Measurements from ENCODE around the gene NEGR1. TPM values are rescaled to one million over a fixed set of nuclear protein-coding genes. Genes with fewer than 3 reads are reported as not detected.

NEGR1 gene
- total RNA-seq, 1 donor from 2014 or later, result 4.0 TPM

DNA sequence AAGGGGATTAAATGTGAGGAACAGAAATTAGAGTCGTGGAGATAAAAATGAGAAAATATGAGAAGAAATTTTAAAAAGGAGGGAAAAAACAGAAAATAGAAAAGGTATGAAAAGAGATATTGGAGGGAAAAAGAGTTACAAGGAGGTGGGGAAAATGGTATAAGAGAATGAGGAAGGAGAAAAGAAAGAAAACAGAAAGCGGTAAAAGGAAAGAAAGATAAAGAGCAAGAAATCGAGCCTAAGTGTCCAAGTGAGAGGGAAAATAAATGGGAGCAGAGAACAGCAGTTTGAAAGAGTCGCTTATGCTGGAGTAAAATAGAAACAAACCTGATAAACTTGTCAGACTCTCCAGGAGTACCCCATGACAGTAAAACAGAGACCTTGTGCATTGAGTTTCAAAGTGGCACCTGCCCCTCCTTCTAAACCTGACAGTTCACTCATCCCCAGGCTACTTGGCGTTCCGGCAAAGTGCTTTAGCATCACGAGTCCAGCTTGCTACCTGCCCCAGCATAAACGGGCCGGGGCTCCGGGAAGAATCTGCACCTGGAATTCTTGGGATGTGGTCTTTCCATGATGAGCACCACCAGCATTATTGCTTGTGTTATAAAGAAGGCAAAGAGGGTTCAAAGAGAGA lies 585 bp downstream of the NEGR1 start:
- DNase-seq (ENCODE audit: low read depth), result no peak
- no peaks in the 10 kb centered on the region for H3K36me3 ChIP-seq (ENCODE audit: control insufficient read depth, insufficient read depth, low read length)
- no peaks in the 10 kb centered on the region for H3K27me3 ChIP-seq (ENCODE audit: control insufficient read depth, insufficient read depth, low read length)
- peak overlapping the region; percentile 76 for H3K4me3 ChIP-seq (ENCODE audit: low read depth, low read length)
- TF ChIP-seq, protein P1, sequence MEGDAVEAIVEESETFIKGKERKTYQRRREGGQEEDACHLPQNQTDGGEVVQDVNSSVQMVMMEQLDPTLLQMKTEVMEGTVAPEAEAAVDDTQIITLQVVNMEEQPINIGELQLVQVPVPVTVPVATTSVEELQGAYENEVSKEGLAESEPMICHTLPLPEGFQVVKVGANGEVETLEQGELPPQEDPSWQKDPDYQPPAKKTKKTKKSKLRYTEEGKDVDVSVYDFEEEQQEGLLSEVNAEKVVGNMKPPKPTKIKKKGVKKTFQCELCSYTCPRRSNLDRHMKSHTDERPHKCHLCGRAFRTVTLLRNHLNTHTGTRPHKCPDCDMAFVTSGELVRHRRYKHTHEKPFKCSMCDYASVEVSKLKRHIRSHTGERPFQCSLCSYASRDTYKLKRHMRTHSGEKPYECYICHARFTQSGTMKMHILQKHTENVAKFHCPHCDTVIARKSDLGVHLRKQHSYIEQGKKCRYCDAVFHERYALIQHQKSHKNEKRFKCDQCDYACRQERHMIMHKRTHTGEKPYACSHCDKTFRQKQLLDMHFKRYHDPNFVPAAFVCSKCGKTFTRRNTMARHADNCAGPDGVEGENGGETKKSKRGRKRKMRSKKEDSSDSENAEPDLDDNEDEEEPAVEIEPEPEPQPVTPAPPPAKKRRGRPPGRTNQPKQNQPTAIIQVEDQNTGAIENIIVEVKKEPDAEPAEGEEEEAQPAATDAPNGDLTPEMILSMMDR (IDR thresholded peaks at IDR 0.05; ENCODE audit: insufficient read depth, low read length, poor library complexity, severe bottlenecking), result no peak

DNA sequence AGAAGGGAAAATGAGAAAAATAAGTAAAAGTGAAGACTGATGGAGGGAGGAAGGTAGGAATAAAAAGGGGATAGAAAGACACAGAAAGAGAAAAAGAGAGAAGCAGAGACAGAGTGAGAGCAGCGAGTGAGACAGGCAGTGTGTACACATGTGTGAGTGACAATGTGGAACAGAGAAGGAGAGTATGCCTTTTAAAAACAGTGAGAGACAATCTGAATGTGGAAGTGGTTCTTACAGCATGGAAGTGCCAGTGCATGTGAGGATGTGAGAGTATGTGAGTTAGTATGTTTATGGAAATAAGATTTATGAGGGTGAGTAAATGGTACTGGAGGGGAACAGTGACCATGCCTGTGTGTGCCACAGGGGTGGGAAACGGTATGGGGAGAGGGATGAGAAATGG lies 1.2 kb downstream of the NEGR1 start:
- Histone ChIP-seq H3K4me3 (ENCODE audit: low read depth, low read length) (peak overlapping the region; percentile 2), H3K36me3 (ENCODE audit: control insufficient read depth, insufficient read depth, low read length) (no peaks in the 10 kb centered on the region), H3K27me3 (ENCODE audit: control insufficient read depth, insufficient read depth, low read length) (no peaks in the 10 kb centered on the region)
- DNase-seq (ENCODE audit: low read depth), result no peak
- TF ChIP-seq, protein P1 (IDR thresholded peaks at IDR 0.05; ENCODE audit: insufficient read depth, low read length, poor library complexity, severe bottlenecking), result no peak

DNA sequence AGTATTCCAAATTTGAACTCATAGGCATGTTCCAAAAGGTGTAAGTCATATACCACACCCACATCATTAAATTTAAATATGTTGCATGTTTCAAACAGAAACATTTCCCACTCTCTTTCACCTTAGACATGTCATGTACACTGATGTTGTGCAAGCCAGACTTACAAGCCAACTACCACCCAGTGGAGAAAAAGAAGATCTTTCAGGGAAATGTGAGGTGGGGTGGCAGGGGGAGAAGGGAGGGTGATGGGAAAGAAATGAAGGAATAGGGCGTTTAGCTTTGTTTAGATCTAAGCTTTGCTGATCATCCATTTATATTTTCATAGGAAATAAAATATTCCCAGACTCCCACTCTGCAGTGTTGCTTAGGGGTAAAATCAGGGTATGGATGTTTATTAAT lies 1.6 kb downstream of the NEGR1 start:
- no peak for DNase-seq (ENCODE audit: low read depth)
- Histone ChIP-seq H3K4me3 (ENCODE audit: low read depth, low read length) (no peak overlapping the region), H3K36me3 (ENCODE audit: control insufficient read depth, insufficient read depth, low read length) (no peaks in the 10 kb centered on the region), H3K27me3 (ENCODE audit: control insufficient read depth, insufficient read depth, low read length) (no peaks in the 10 kb centered on the region)
- TF ChIP-seq, protein P1 (IDR thresholded peaks at IDR 0.05; ENCODE audit: insufficient read depth, low read length, poor library complexity, severe bottlenecking), result no peak

DNA sequence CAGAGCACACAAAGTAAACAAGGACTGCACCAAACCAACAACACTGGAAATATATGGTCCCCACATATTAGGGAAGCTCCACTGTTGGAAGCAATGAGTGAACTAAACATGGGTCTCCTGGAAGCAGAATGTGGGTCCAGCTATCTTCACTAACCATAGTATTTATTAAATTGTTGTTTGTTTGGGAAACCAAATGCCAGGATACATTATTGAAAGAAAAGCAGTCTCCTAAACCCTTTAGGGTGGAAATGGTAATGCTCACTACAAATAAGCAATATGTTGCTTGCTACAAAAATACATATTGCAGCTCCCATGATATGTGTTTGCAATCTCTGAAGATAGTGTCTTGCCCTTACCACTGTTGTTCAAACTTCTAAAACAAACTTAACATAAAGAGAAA lies 2.2 kb downstream of the NEGR1 start:
- TF ChIP-seq, protein P1 (IDR thresholded peaks at IDR 0.05; ENCODE audit: insufficient read depth, low read length, poor library complexity, severe bottlenecking), result no peak
- Histone ChIP-seq H3K27me3 (ENCODE audit: control insufficient read depth, insufficient read depth, low read length) (no peaks in the 10 kb centered on the region), H3K36me3 (ENCODE audit: control insufficient read depth, insufficient read depth, low read length) (no peaks in the 10 kb centered on the region), H3K4me3 (ENCODE audit: low read depth, low read length) (no peak overlapping the region)
- DNase-seq (ENCODE audit: low read depth), result no peak

DNA sequence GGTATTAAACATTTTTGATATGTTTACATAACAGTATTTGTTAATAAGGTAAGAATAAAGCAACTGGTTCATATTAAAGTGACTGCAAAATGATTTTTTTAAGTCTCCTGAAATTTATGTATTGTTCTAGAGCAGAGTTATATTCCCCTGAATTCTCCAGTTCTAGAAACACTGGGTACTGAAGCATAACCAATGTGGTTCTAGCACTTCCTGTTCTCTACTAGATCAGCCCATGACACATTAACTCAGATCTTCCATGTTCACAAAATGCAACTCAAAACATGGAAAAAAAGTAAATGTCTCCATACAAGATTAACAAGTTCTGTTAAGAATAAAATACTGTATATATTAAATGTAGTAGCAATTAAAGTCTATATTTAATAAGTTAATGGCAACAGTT lies 3.9 kb downstream of the NEGR1 start:
- Histone ChIP-seq H3K4me3 (ENCODE audit: low read depth, low read length) (no peak overlapping the region), H3K36me3 (ENCODE audit: control insufficient read depth, insufficient read depth, low read length) (no peaks in the 10 kb centered on the region), H3K27me3 (ENCODE audit: control insufficient read depth, insufficient read depth, low read length) (no peaks in the 10 kb centered on the region)
- no peak for DNase-seq (ENCODE audit: low read depth)
- TF ChIP-seq, protein P1 (IDR thresholded peaks at IDR 0.05; ENCODE audit: insufficient read depth, low read length, poor library complexity, severe bottlenecking), result no peak

DNA sequence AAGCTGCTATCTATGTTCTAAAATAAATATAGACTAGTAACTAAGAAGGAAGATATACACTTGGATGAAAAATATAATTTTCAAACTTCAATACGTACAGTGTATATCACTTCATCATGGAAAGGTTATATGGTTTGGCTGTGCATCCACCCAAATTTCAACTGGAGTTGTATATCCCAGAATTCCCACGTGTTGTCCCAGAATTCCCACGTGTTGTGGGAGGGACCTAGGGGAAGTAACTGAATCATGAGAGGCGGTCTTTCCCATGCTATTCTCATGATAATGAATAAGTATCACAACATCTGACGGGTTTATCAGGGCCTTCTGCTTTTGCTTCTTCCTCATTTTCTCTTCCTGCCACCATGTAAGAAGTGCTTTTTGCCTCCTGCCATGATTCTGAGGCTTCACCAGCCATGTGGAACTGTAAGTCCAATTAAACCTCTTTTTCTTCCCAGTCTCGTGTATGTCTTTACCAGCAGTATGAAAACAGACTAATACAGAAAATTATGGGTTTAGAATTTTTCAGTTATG lies 10.7 kb downstream of the NEGR1 start:
- H3K36me3 ChIP-seq (ENCODE audit: control insufficient read depth, insufficient read depth, low read length), result no peaks in the 10 kb centered on the region
- H3K4me3 ChIP-seq (ENCODE audit: low read depth, low read length), result no peak overlapping the region
- no peak for DNase-seq (ENCODE audit: low read depth)
- no peaks in the 10 kb centered on the region for H3K27me3 ChIP-seq (ENCODE audit: control insufficient read depth, insufficient read depth, low read length)
- TF ChIP-seq, protein P1 (IDR thresholded peaks at IDR 0.05; ENCODE audit: insufficient read depth, low read length, poor library complexity, severe bottlenecking), result no peak
